Thyroid gland (tissue), 4 donors: ENCODE measurements around the gene ARSH.

Experiments
- CTCF ChIP-seq, 6 experiments: fragments of 200-600 bp in 3 of 6; fragments of 450-650 bp in 3 of 6; sonication (generic) in 3 of 6; IDR thresholded peaks; one replicate each; pipeline ENCODE4 v1.5.1; 2016 to 2019; ENCODE audit warnings: antibody characterized with exemption in 6 of 6, mild to moderate bottlenecking in 2 of 6, inconsistent platforms in 1 of 6, moderate library complexity in 1 of 6
- POLR2A ChIP-seq, 2 donors: fragments of 450-650 bp; IDR thresholded peaks; one replicate each; pipeline ENCODE4 v1.6.1; 2017; ENCODE audit warnings: antibody characterized with exemption in 2 of 2, mild to moderate bottlenecking in 2 of 2, moderate library complexity in 1 of 2

- TF ChIP-seq CTCF (IDR thresholded peaks at IDR 0.05) (no peak), POLR2A (IDR thresholded peaks at IDR 0.05) (no peak)
Observed at GRCh38 chrX:2960861-2961515, 45.4 kb upstream of the ARSH start.
